HepG2 (cell line): ENCODE data around the gene SPATS2. TPM values are rescaled to one million over a fixed set of nuclear protein-coding genes. Genes with fewer than 3 reads are reported as not detected.

Experiments
- AGO1 ChIP-seq: fragments of 200-400 bp; formaldehyde crosslinking; IDR thresholded peaks from 2 replicates; pipeline ENCODE4 v1.6.1; 2017; ENCODE audit warnings: mild to moderate bottlenecking, low read depth, low read length, moderate library complexity; ENCODE audit not compliant: poor library complexity, severe bottlenecking
- ARNTL ChIP-seq: sonication (generic); formaldehyde crosslinking; IDR thresholded peaks from 2 replicates; pipeline ENCODE4 v1.4.0; 2020; ENCODE audit warnings: mild to moderate bottlenecking, missing genetic modification reagents
- CBX5 ChIP-seq: sonication (generic); formaldehyde crosslinking; IDR thresholded peaks from 2 replicates; pipeline ENCODE4 v1.4.0; 2020; ENCODE audit warnings: missing genetic modification reagents, borderline replicate concordance
- CCAR2 ChIP-seq: fragments of 200-400 bp; formaldehyde crosslinking; optimal IDR thresholded peaks from 2 replicates; pipeline ENCODE3; 2018; ENCODE audit warnings: low read depth, mild to moderate bottlenecking, low read length, moderate library complexity
- FOXM1 ChIP-seq: sonication (generic); formaldehyde crosslinking; IDR thresholded peaks from 2 replicates; pipeline ENCODE4 v1.5.0; 2020; ENCODE audit warnings: missing genetic modification reagents
- HOXA3 ChIP-seq: sonication (generic); formaldehyde crosslinking; IDR thresholded peaks from 2 replicates; pipeline ENCODE4 v1.5.0; 2020; ENCODE audit warnings: missing genetic modification reagents
- MXD1 ChIP-seq: sonication (generic); formaldehyde crosslinking; IDR thresholded peaks from 2 replicates; pipeline ENCODE4 v1.4.0; 2020; ENCODE audit warnings: mild to moderate bottlenecking, missing genetic modification reagents
- NFE2L1 ChIP-seq: sonication (generic); formaldehyde crosslinking; IDR thresholded peaks from 2 replicates; pipeline ENCODE4 v1.4.0; 2020; ENCODE audit warnings: missing genetic modification reagents, mild to moderate bottlenecking, borderline replicate concordance
- SOX13 ChIP-seq, 3 experiments: fragments of 450-650 bp in 1 of 3; sonication (generic) in 1 of 3; formaldehyde crosslinking in 1 of 3; IDR thresholded peaks in 2 of 3; conservative IDR thresholded peaks in 1 of 3; 2 replicates each; pipeline versions ENCODE4 v1.5.0 to v1.6.1; 2016 to 2020; ENCODE audit warnings: antibody characterized with exemption in 1 of 3, mild to moderate bottlenecking in 1 of 3, missing compliant biosample characterization in 1 of 3, missing genetic modification reagents in 1 of 3, moderate library complexity in 1 of 3
- TCF7 ChIP-seq: sonication (generic); IDR thresholded peaks from 2 replicates; pipeline ENCODE4 v1.6.1; 2016; ENCODE audit warnings: antibody characterized with exemption, low read depth
- ZIK1 ChIP-seq: sonication (generic); formaldehyde crosslinking; IDR thresholded peaks from 2 replicates; pipeline ENCODE4 v1.5.0; 2020; ENCODE audit warnings: mild to moderate bottlenecking, low read depth, missing genetic modification reagents, borderline replicate concordance
- ZNF224 ChIP-seq: sonication (generic); formaldehyde crosslinking; IDR thresholded peaks from 2 replicates; pipeline ENCODE4 v1.5.0; 2020; ENCODE audit warnings: mild to moderate bottlenecking, missing genetic modification reagents
- ZNF235 ChIP-seq: sonication (generic); formaldehyde crosslinking; IDR thresholded peaks from 2 replicates; pipeline ENCODE4 v1.8.1; 2023; ENCODE audit warnings: mild to moderate bottlenecking, missing genetic modification reagents, borderline replicate concordance
- ZNF597 ChIP-seq: sonication (generic); formaldehyde crosslinking; IDR thresholded peaks from 2 replicates; pipeline ENCODE4 v1.5.0; 2020; ENCODE audit warnings: missing genetic modification reagents
- ZNF619 ChIP-seq: sonication (generic); formaldehyde crosslinking; IDR thresholded peaks from 2 replicates; pipeline ENCODE4 v1.4.0; 2020; ENCODE audit warnings: mild to moderate bottlenecking, missing genetic modification reagents
- ZNF724P ChIP-seq: sonication (generic); formaldehyde crosslinking; IDR thresholded peaks from 2 replicates; pipeline ENCODE4 v1.8.0; 2022; ENCODE audit warnings: missing genetic modification reagents, borderline replicate concordance
- polyA plus RNA-seq, 8 experiments: library from polyadenylated mRNA; depleted of rRNA in 3 of 8; stranded (reverse) in 7 of 8; unstranded in 1 of 8; fragments of >200 nt; fragmentation: Illumina TruSeq in 4 of 8; extraction: Trizol in 4 of 8; gene quantifications; 2 replicates each; pipeline versions ENCODE4 v1.2.1 to v1.2.3, GENCODE V29; 2011 to 2016; ENCODE audit warnings: low read depth in 4 of 8, missing spikeins in 1 of 8, mixed read lengths in 1 of 8; ENCODE audit not compliant: insufficient read depth in 1 of 8
- total RNA-seq, 5 experiments: library from RNA; depleted of rRNA; stranded (reverse); fragments of >200 nt; fragmentation: Illumina TruSeq; extraction: Trizol; gene quantifications; 2 replicates each; pipeline ENCODE4 v1.2.3, GENCODE V29; 2016; ENCODE audit warnings: low read depth in 1 of 5
- TF ChIP-seq, protein P1 (sequence below): sonication (generic); formaldehyde crosslinking; IDR thresholded peaks from one replicate; pipeline ENCODE4 v1.5.1; 2020; ENCODE audit warnings: mild to moderate bottlenecking, missing genetic modification reagents; ENCODE audit errors: not compliant biosample characterization

Gene SPATS2
- total and polyA plus RNA-seq, 2 of the 13 experiments (the other 11 are each of a cell fraction or from before 2014, with no cell fraction given) = 19.3 to 28.1 TPM

- TF ChIP-seq AGO1 = peak; percentile 27
- TF ChIP-seq MXD1 (CRISPR knock-in tag) = no peak; the same call in 1 of the 2 replicates
- 0 out of 2 replicates have a peak, but pooled peaks have one; percentile 78 for TF ChIP-seq HOXA3 (CRISPR knock-in tag)
- TF ChIP-seq ZNF224 (CRISPR knock-in tag) = 0 out of 2 replicates have a peak, but pooled peaks have one; percentile 46
- TF ChIP-seq TCF7 = no peak
- TF ChIP-seq CCAR2 = peak; percentile 56
- no peak for TF ChIP-seq ZNF619 (CRISPR knock-in tag)
- no peak for TF ChIP-seq ZNF597 (CRISPR knock-in tag)
- no peak for TF ChIP-seq FOXM1 (CRISPR knock-in tag)
- TF ChIP-seq, protein P1, sequence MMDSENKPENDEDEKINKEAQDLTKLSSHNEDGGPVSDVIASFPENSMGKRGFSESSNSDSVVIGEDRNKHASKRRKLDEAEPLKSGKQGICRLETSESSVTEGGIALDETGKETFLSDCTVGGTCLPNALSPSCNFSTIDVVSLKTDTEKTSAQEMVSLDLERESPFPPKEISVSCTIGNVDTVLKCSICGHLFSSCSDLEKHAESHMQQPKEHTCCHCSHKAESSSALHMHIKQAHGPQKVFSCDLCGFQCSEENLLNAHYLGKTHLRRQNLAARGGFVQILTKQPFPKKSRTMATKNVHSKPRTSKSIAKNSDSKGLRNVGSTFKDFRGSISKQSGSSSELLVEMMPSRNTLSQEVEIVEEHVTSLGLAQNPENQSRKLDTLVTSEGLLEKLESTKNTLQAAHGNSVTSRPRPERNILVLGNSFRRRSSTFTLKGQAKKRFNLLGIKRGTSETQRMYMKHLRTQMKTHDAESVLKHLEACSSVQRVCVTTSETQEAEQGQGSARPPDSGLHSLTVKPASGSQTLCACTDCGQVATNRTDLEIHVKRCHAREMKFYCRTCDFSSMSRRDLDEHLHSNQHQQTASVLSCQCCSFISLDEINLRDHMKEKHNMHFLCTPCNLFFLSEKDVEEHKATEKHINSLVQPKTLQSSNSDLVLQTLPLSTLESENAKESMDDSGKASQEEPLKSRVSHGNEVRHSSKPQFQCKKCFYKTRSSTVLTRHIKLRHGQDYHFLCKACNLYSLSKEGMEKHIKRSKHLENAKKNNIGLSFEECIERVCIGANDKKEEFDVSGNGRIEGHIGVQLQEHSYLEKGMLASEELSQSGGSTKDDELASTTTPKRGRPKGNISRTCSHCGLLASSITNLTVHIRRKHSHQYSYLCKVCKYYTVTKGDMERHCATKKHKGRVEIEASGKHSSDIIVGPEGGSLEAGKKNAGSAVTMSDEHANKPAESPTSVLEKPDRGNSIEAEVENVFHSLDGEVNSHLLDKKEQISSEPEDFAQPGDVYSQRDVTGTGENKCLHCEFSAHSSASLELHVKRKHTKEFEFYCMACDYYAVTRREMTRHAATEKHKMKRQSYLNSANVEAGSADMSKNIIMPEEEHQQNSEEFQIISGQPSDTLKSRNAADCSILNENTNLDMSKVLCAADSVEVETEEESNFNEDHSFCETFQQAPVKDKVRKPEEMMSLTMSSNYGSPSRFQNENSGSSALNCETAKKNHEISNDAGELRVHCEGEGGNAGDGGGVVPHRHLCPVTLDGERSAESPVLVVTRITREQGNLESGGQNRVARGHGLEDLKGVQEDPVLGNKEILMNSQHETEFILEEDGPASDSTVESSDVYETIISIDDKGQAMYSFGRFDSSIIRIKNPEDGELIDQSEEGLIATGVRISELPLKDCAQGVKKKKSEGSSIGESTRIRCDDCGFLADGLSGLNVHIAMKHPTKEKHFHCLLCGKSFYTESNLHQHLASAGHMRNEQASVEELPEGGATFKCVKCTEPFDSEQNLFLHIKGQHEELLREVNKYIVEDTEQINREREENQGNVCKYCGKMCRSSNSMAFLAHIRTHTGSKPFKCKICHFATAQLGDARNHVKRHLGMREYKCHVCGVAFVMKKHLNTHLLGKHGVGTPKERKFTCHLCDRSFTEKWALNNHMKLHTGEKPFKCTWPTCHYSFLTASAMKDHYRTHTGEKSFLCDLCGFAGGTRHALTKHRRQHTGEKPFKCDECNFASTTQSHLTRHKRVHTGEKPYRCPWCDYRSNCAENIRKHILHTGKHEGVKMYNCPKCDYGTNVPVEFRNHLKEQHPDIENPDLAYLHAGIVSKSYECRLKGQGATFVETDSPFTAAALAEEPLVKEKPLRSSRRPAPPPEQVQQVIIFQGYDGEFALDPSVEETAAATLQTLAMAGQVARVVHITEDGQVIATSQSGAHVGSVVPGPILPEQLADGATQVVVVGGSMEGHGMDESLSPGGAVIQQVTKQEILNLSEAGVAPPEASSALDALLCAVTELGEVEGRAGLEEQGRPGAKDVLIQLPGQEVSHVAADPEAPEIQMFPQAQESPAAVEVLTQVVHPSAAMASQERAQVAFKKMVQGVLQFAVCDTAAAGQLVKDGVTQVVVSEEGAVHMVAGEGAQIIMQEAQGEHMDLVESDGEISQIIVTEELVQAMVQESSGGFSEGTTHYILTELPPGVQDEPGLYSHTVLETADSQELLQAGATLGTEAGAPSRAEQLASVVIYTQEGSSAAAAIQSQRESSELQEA (CRISPR knock-in tag) = no peak
- TF ChIP-seq CBX5 (CRISPR knock-in tag) = peak; percentile 77; the same call in 1 of the 2 replicates
- TF ChIP-seq ZNF724P = no peak
- TF ChIP-seq NFE2L1 (CRISPR knock-in tag) = no peak
- no peak for TF ChIP-seq ZNF235 (CRISPR knock-in tag)
- TF ChIP-seq ZIK1 (CRISPR knock-in tag) = no peak
- no peak for TF ChIP-seq SOX13 (IDR thresholded peaks at IDR 0.05)
- peak in 1 of 2 experiments; percentile 74; a peak in 2 of 4 replicates for TF ChIP-seq SOX13 (CRISPR knock-in tag; conservative IDR thresholded peaks at IDR 0.05 in 1 of 2, IDR thresholded peaks at IDR 0.05 in 1 of 2)
- peak; percentile 70; the same call in 1 of the 2 replicates for TF ChIP-seq ARNTL
Measured at GRCh38 chr12:49347311-49348193, 19.7 kb upstream of the SPATS2 start (continued).
